KMS-11 (cell line): Measurements from ENCODE around the gene MACIR.
A peak's percentile ranks its signal among the peaks of the same experiment; 100 is the strongest.

Source experiments
- H2AFZ ChIP-seq: fragments of 200-600 bp; sonication (generic); 2 replicates; pipeline ENCODE4 v1.6.1; 2016; ENCODE audit warnings: antibody characterized with exemption, mixed run types, low read depth
- H3K27ac ChIP-seq: fragments of 200-600 bp; sonication (generic); 2 replicates; pipeline ENCODE4 v1.6.1; 2016; ENCODE audit warnings: mild to moderate bottlenecking, mixed run types
- H3K27me3 ChIP-seq: fragments of 200-600 bp; sonication (generic); 2 replicates; pipeline ENCODE4 v1.6.1; 2017; ENCODE audit warnings: mild to moderate bottlenecking, low read depth, mixed run types, moderate library complexity; ENCODE audit not compliant: insufficient read depth
- H3K36me3 ChIP-seq: fragments of 200-600 bp; sonication (generic); 2 replicates; pipeline ENCODE4 v1.6.1; 2017; ENCODE audit warnings: mild to moderate bottlenecking, mixed run types; ENCODE audit not compliant: insufficient read depth
- H3K4me1 ChIP-seq: fragments of 200-600 bp; sonication (generic); 2 replicates; pipeline ENCODE4 v1.6.1; 2016; ENCODE audit warnings: mild to moderate bottlenecking, low read depth, mixed run types; ENCODE audit not compliant: poor library complexity, severe bottlenecking
- H3K4me2 ChIP-seq: fragments of 200-600 bp; sonication (generic); 2 replicates; pipeline ENCODE4 v1.7.0; 2016; ENCODE audit warnings: mild to moderate bottlenecking, mixed run types
- H3K4me3 ChIP-seq: fragments of 200-600 bp; sonication (generic); IDR thresholded peaks from 2 replicates; pipeline ENCODE4 v1.6.1; 2017; ENCODE audit warnings: low read depth, low read length, mixed read lengths; ENCODE audit not compliant: insufficient read depth
- H3K79me2 ChIP-seq: fragments of 200-600 bp; sonication (generic); 2 replicates; pipeline ENCODE4 v1.6.1; 2016; ENCODE audit warnings: low read depth, mixed run types; ENCODE audit not compliant: insufficient read depth
- H3K9ac ChIP-seq: fragments of 200-600 bp; sonication (generic); 2 replicates; pipeline ENCODE4 v1.6.1; 2016; ENCODE audit warnings: mild to moderate bottlenecking, mixed run types
- H4K20me1 ChIP-seq: fragments of 200-600 bp; sonication (generic); 2 replicates; pipeline ENCODE4 v1.6.1; 2016; ENCODE audit warnings: mild to moderate bottlenecking, mixed run types; ENCODE audit not compliant: insufficient read depth
- TF ChIP-seq, protein P1 (sequence below): fragments of 200-600 bp; sonication (generic); conservative IDR thresholded peaks from 2 replicates; pipeline ENCODE4 v1.6.1; 2017; ENCODE audit warnings: low read depth, mild to moderate bottlenecking, antibody characterized with exemption, low read length, moderate library complexity, mixed read lengths

MACIR gene

DNA sequence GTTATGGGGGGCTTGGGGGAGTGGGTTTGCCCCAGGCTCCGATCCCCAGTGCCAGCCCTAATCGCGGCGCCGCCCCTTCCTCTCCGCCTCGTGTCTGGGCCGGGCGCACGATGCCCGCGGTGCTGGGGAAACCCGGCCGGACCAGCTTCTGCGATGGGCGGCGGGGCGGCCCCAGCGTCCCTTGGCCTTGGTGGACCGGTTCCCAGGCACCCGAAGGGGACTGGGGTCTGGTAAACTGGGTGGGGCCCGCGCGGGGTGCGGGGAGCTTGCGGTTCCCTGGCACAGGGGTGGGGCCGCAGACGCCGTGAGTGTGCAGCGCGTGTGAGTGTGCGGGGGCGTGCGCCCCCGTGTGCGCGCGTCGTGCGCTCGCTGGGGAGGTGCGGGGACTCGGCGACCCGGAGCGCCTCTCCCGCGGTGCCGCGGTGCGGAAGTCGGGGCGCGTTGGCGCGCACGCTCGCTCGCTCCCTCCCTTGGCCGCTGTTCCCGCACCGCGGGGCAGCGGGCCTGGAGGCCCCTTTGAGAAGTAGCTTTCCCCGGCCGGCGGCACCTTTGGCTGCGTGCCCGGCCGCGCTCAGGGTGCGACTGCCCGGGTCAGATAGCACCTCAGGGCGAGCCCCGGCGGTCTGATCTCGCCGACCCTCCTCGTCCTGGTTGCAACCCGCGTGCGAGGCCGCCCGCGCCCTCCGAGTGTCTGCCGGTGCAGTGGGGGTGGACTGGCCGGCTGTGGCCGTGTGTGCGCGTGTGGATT, 568 bp downstream of the MACIR start:
- Histone ChIP-seq H4K20me1 (peaks cover 5% of the 10 kb centered on the region; the same call in 1 of the 2 replicates), H3K27me3 (no peaks in the 10 kb centered on the region), H2AFZ (peak overlapping the region; percentile 80), H3K4me1 (peaks cover 31% of the 10 kb centered on the region), H3K36me3 (no peaks in the 10 kb centered on the region), H3K79me2 (peaks cover 45% of the 10 kb centered on the region), H3K4me2 (peak overlapping the region; percentile 85; the same call in 1 of the 2 replicates), H3K4me3 (peak overlapping the region; percentile 42), H3K27ac (peak overlapping the region; percentile 92), H3K9ac (peak overlapping the region; percentile 92)
- TF ChIP-seq, protein P1, sequence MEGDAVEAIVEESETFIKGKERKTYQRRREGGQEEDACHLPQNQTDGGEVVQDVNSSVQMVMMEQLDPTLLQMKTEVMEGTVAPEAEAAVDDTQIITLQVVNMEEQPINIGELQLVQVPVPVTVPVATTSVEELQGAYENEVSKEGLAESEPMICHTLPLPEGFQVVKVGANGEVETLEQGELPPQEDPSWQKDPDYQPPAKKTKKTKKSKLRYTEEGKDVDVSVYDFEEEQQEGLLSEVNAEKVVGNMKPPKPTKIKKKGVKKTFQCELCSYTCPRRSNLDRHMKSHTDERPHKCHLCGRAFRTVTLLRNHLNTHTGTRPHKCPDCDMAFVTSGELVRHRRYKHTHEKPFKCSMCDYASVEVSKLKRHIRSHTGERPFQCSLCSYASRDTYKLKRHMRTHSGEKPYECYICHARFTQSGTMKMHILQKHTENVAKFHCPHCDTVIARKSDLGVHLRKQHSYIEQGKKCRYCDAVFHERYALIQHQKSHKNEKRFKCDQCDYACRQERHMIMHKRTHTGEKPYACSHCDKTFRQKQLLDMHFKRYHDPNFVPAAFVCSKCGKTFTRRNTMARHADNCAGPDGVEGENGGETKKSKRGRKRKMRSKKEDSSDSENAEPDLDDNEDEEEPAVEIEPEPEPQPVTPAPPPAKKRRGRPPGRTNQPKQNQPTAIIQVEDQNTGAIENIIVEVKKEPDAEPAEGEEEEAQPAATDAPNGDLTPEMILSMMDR: no peak

DNA sequence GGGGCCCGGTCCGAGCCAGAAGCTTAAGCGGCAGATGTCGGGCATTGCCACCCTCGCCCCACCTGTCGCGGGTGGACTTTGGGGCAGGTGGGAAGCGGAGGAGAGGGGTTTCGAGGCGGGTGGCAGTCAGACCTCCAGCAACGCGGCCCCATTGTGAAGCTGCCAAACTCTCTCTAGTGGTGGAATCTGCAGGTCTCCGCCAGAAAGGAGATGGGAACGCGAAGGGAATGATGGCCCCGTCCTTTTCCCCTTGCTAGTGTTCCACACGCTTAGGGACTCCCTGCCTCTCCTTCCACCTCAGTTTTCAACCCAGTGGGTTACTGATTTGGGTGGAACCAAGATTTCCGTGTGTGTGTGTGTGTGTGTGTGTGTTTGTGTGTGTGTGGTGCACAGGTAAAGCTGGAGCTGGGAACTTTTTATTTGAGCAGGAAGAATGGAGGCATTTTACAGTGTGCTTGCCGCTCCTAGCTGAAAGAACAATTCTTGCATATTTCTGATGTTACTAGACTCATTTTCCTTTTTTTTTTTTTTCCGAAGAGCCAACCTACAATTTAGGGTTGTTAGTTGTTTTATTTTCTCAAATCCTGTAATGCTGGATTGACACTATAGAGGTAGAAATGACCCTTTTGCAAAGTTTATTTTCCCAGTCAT, 1.3 kb downstream of the MACIR start:
- peak overlapping the region; percentile 42 for H3K4me3 ChIP-seq
- TF ChIP-seq, protein P1: no peak
- peak overlapping the region; percentile 85 for H3K4me2 ChIP-seq
- H3K4me1 ChIP-seq: peaks cover 31% of the 10 kb centered on the region
- H4K20me1 ChIP-seq: peaks cover 5% of the 10 kb centered on the region; the same call in 1 of the 2 replicates
- peak overlapping the region; percentile 92 for H3K27ac ChIP-seq
- H3K27me3 ChIP-seq: no peaks in the 10 kb centered on the region
- peak overlapping the region; percentile 80 for H2AFZ ChIP-seq
- H3K36me3 ChIP-seq: no peaks in the 10 kb centered on the region
- H3K79me2 ChIP-seq: peaks cover 52% of the 10 kb centered on the region
- peak overlapping the region; percentile 92 for H3K9ac ChIP-seq

DNA sequence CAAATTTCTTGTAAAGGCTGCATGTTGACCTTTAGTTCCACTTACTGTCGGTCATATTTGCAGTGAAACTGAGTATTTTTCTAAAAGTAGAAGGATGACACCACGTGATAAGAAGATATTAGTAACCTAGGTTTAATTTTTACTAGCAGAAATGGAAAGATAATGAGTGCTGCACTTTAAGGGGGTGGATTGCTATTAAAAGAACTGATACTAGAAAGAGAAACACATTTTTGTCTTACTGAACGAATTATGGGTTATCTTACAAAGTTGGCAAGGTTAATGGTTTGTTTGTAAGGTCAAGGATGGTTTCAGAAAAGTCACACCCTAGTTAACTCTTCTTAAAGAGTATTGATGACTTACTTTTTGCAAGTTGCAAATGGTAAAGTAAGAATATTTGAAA, 2.4 kb downstream of the MACIR start:
- H3K9ac ChIP-seq: peak overlapping the region; percentile 92

DNA sequence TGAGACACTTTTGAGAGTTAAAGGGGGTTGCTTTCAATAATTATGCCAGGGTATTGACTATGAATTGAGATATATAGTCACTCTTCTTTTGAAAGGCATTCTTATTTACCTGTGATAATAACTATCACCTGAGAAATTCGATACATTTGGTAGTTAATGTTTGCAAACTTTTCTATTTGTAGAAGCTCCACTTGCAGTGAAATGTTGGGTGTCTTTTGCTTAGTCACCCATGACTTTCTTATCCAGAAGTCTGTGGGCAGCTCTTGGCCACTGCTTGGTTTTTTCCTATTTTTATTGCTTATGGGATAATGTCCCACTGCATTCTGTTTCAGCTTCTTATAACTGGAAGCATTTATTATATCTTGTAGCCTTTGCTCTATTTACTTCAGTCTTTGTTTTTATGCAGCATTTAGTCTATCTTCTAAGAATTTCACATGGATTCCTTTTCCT, 3.9 kb downstream of the MACIR start:
- Histone ChIP-seq H3K4me1 (peaks cover 31% of the 10 kb centered on the region), H4K20me1 (peaks cover 5% of the 10 kb centered on the region; the same call in 1 of the 2 replicates), H3K4me2 (peak overlapping the region; percentile 85; the same call in 1 of the 2 replicates), H3K9ac (no peak overlapping the region), H3K36me3 (no peaks in the 10 kb centered on the region), H3K4me3 (no peak overlapping the region), H3K27ac (no peak overlapping the region), H3K27me3 (no peaks in the 10 kb centered on the region), H3K79me2 (peaks cover 70% of the 10 kb centered on the region), H2AFZ (no peak overlapping the region)
- TF ChIP-seq, protein P1: no peak

More for the DNA sequence above, 2.4 kb downstream of the MACIR start:
- no peak overlapping the region for H3K4me3 ChIP-seq
- H3K4me1 ChIP-seq: peaks cover 31% of the 10 kb centered on the region
- no peaks in the 10 kb centered on the region for H3K36me3 ChIP-seq
- H3K4me2 ChIP-seq: peak overlapping the region; percentile 85
- peak overlapping the region; percentile 8; the same call in 1 of the 2 replicates for H3K27ac ChIP-seq
- peaks cover 63% of the 10 kb centered on the region for H3K79me2 ChIP-seq
- H4K20me1 ChIP-seq: peaks cover 5% of the 10 kb centered on the region; the same call in 1 of the 2 replicates
- TF ChIP-seq, protein P1: no peak
- no peaks in the 10 kb centered on the region for H3K27me3 ChIP-seq
- no peak overlapping the region for H2AFZ ChIP-seq
